ENCODE results near the gene RFNG. TPM values are rescaled to one million over a fixed set of nuclear protein-coding genes. Genes with fewer than 3 reads are reported as not detected.

The RFNG gene
- polyA plus RNA-seq, 1 experiment: 11.8 TPM

GRCh38 chr17:82009413-82009812 lies 42.2 kb downstream of the RFNG start:
- ChIA-PET CTCF (interaction anchor here (1.7 kb wide), 1 partner anchor 50 kb away, joined by 8 read pairs; no protein-coding TSS in a partner anchor), POLR2A (no interaction called here)
- H3K27me3 ChIP-seq (ENCODE audit: control insufficient read depth, insufficient read depth, low read length): no peaks in the 10 kb centered on the region
- H3K9me3 ChIP-seq (ENCODE audit: control insufficient read depth, insufficient read depth, low read length): no peaks in the 10 kb centered on the region; the same call in 1 of the 2 replicates
- H3K4me3 ChIP-seq (ENCODE audit: low read depth, low read length): no peak overlapping the region
- TF ChIP-seq CTCF (IDR thresholded peaks at IDR 0.05; ENCODE audit: low read depth, low read length): no peak
- no peak overlapping the region for H3K27ac ChIP-seq (ENCODE audit: low read depth, low read length)
- no peak for DNase-seq (ENCODE audit: low read depth, low spot score)

GRCh38 chr17:82008941-82009405 lies 42.6 kb downstream of the RFNG start:
- H3K4me3 ChIP-seq (ENCODE audit: low read depth, low read length): no peak overlapping the region
- no peak overlapping the region for H3K27ac ChIP-seq (ENCODE audit: low read depth, low read length)
- ChIA-PET POLR2A (no interaction called here), CTCF (interaction anchor here (1.1 to 1.7 kb wide), 2 partner anchors 11 to 50 kb away, joined by 5 to 8 read pairs; no protein-coding TSS in a partner anchor)
- TF ChIP-seq CTCF (IDR thresholded peaks at IDR 0.05; ENCODE audit: low read depth, low read length): no peak
- DNase-seq (ENCODE audit: low read depth, low spot score): no peak
- no peaks in the 10 kb centered on the region; the same call in 1 of the 2 replicates for H3K9me3 ChIP-seq (ENCODE audit: control insufficient read depth, insufficient read depth, low read length)
- no peaks in the 10 kb centered on the region for H3K27me3 ChIP-seq (ENCODE audit: control insufficient read depth, insufficient read depth, low read length)

- no peak for DNase-seq (ENCODE audit: low read depth, low spot score)
These were observed 43.2 kb downstream of the RFNG start for GRCh38 chr17:82008258-82008940.

GRCh38 chr17:82007495-82008257 lies 43.9 kb downstream of the RFNG start:
- CTCF ChIA-PET: interaction anchor here (1.1 kb wide), 1 partner anchor 12 kb away, joined by 5 read pairs; no protein-coding TSS in a partner anchor
- H3K27me3 ChIP-seq (ENCODE audit: control insufficient read depth, insufficient read depth, low read length): no peaks in the 10 kb centered on the region
- no peaks in the 10 kb centered on the region for H3K9me3 ChIP-seq (ENCODE audit: control insufficient read depth, insufficient read depth, low read length)
- no peak for TF ChIP-seq CTCF (IDR thresholded peaks at IDR 0.05; ENCODE audit: low read depth, low read length)
- H3K4me3 ChIP-seq (ENCODE audit: low read depth, low read length): no peak overlapping the region
- POLR2A ChIA-PET: no interaction called here
- no peak overlapping the region for H3K27ac ChIP-seq (ENCODE audit: low read depth, low read length)
- DNase-seq (ENCODE audit: low read depth, low spot score): no peak

More at GRCh38 chr17:82008258-82008940, 43.2 kb downstream of the RFNG start:
- Histone ChIP-seq H3K27me3 (ENCODE audit: control insufficient read depth, insufficient read depth, low read length) (no peaks in the 10 kb centered on the region), H3K9me3 (ENCODE audit: control insufficient read depth, insufficient read depth, low read length) (no peaks in the 10 kb centered on the region; the same call in 1 of the 2 replicates), H3K4me3 (ENCODE audit: low read depth, low read length) (no peak overlapping the region), H3K27ac (ENCODE audit: low read depth, low read length) (no peak overlapping the region)
- ChIA-PET POLR2A (no interaction called here), CTCF (interaction anchor here (1.1 kb wide), 1 partner anchor 11 kb away, joined by 5 read pairs; no protein-coding TSS in a partner anchor)
- no peak for TF ChIP-seq CTCF (IDR thresholded peaks at IDR 0.05; ENCODE audit: low read depth, low read length)

GRCh38 chr17:82007228-82007494 lies 44.5 kb downstream of the RFNG start:
- Histone ChIP-seq H3K9me3 (ENCODE audit: control insufficient read depth, insufficient read depth, low read length) (no peaks in the 10 kb centered on the region), H3K27me3 (ENCODE audit: control insufficient read depth, insufficient read depth, low read length) (no peaks in the 10 kb centered on the region), H3K27ac (ENCODE audit: low read depth, low read length) (no peak overlapping the region), H3K4me3 (ENCODE audit: low read depth, low read length) (no peak overlapping the region)
- no peak for TF ChIP-seq CTCF (IDR thresholded peaks at IDR 0.05; ENCODE audit: low read depth, low read length)
- CTCF ChIA-PET: no interaction called here
- no peak for DNase-seq (ENCODE audit: low read depth, low spot score)
- POLR2A ChIA-PET: no interaction called here
